ENCODE measurements around the gene ABCA4.

The ABCA4 gene

DNA sequence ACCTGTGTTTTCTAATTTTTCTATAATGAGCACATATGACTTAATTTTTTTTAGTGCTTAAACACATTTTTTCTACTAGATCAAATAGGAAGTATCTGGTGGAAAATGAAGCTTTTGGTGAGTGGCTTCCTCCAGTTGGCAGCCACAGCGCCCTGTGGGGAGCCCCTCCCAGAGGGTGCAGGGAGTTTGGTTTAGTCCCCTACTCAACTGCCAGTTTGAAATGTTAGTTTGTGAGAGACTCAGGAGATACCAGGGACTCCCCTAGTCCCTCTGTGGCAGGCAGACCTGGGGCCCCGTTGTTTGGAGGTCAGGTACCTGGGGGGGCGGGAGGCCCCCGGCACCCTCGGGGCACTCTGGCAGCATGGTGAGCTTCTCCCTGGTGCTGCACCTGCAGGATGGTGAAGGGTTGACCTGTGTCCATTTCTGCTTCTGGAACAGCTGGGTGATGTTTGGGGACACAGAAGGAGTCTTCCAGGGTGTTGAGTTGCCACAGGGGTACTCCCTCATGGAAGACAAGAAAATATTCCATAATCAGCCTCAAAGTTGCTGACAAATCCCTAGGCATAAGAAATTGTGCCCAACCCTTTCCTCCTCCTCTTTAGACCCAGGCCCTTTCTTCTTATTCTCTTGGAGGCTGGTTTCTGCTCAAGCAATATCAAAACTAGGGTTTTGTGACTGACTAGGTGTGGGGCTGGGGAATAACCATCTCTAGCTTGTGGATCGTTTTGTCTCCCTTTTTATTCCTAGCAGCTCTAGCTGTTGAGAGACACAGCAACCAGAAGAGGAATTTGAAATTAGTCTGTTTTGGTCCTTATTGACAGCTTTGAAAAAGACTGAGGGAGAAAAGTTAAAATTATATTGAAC lies 91.6 kb downstream of the ABCA4 start:
- TF ChIP-seq TAF1 (IDR thresholded peaks at IDR 0.05; ENCODE audit: low read depth, low read length) (no peak), POLR2AphosphoS5 (IDR thresholded peaks at IDR 0.05; ENCODE audit: low read depth, low read length) (no peak), PAX5 (IDR thresholded peaks at IDR 0.05; ENCODE audit: insufficient read depth, low read length, severe bottlenecking) (no peak), POU2F2 (IDR thresholded peaks at IDR 0.05; ENCODE audit: low read depth, low read length) (no peak)
- DNase-seq (ENCODE audit: insufficient read length, low spot score), result no peak
- FAIRE-seq, result no peak

DNA sequence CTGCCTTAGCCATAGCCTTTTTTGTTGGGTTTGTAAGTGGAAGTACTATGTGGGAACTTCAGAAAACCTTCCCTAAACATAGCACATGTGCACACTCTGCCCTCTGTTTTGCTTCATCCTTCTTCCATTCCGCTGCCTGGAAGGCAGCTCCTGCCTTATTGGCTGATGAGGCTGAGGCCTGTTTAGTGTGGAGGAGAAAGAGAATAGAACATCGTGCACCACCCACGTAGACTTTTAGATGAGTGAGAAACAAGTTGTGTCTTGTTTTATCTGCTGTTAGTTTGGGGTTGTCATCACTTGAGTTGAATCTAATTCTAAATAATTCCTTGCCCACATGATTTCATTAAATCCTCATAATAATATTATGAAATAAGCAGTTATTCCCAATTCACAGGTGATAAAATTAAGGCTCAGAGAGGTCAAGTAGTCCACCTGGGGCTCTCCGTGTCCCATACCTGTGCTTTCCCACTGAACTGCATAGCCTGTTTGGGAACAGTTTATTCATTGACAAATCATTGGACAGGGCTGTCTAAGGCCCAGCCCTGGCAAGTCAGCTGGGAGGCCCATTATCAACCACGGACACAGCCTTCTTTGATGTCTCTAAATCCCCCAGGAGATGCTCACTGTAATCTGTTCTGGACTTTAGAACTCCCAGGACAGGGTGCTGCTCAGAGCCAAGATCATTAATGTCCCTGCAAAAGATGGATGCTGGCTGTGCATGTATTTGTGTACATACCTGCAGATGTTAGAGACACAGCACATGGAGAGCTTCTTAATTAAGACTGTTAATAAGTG lies 93.0 kb downstream of the ABCA4 start:
- FAIRE-seq (no peak), DNase-seq (ENCODE audit: insufficient read length, low spot score) (no peak)
- no peak for TF ChIP-seq POU2F2 (IDR thresholded peaks at IDR 0.05; ENCODE audit: low read depth, low read length)
- no peak for TF ChIP-seq SPI1 (IDR thresholded peaks at IDR 0.05; ENCODE audit: low read depth, low read length)
- no peak for TF ChIP-seq POLR2A (IDR thresholded peaks at IDR 0.05; ENCODE audit: low read depth, low read length)
- TF ChIP-seq PAX5 (IDR thresholded peaks at IDR 0.05; ENCODE audit: insufficient read depth, low read length, severe bottlenecking), result no peak
- no peak for TF ChIP-seq TAF1 (IDR thresholded peaks at IDR 0.05; ENCODE audit: low read depth, low read length)

DNA sequence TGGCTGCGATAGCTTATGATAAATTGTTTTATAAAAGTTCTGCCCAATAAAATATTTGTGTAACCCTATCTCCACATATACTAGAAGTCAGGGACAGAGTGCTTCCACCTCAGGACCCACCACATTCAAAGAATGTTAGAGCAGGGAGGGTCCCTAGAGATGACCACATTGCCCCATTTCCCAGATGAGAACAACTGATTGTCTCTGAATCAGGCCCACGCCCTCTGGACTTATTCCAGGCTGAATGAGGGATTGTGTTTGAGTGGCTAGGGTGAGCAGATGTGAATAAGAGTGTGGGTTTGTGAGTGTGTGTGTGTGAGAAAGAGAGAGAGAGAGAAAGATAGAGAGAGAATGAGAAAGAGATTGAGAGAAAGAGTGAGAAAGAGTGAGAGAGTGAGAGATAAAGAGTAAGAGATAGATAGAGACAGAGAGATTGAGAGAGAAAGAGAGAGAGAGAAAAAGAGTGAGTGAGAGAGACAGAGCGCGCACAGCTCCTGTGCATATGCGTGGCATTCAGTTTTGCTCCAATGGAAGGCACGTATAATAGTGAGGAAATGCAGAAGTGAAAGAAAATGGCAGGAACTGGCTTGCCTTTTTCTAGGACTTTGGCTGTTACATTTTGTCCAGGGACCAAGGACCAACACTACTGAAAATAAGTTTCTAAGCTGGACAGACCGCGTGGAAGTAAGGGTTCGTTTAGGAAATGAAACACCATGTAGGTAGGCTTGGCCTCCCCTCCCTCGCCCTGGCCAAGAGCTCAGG lies 94.1 kb downstream of the ABCA4 start:
- DNase-seq (ENCODE audit: insufficient read length, low spot score), result no peak
- no peak for FAIRE-seq
- TF ChIP-seq POLR2AphosphoS5 (IDR thresholded peaks at IDR 0.05; ENCODE audit: low read depth, low read length) (no peak), SPI1 (IDR thresholded peaks at IDR 0.05; ENCODE audit: low read depth, low read length) (peak; percentile 56; the same call in 1 of the 2 replicates), POU2F2 (IDR thresholded peaks at IDR 0.05; ENCODE audit: low read depth, low read length) (no peak)

DNA sequence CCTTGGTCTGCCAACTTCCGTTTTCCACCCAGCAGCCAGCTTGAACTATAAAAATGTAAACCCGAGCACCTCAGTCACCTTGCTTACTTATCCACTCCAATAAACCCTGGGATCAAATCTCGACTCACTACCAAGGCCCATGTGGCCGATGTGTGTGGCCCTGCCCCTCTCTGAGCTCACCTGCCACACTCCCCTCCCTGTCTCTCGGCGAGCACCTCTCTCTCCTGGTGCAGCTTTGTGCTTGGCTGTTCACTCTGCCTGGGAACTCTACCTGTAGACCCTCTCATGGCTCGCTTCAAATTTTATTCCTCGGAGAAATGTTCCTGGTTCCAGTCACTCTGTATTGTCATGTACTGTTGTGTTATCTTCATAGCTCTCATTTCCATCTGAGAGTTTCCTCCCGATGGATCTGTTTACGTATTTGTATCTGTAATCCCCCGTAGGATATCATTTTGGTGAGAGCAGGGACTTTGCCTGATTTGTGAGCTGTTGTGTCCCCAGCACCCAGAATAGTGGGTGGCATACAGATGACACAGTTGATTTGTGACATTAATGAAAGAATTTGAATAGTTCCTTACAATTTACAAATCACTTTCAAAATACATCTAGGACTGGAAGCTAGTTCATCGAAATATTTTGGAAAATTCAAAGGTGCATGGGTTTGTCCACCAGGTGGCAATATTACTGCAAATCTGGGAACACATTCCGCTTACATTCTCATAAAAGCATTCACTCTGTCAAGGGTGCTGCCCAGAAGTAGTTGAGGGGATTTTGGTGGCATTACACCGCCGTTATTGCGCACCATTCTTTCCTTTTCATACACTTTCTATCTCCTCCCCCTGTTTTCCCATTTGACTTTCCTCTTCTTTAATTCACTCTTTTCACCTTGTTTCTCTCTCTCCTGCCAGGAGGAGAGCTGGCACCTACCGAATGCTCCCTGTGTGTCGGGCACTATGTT lies 95.3 kb downstream of the ABCA4 start:
- DNase-seq (ENCODE audit: insufficient read length, low spot score), result no peak
- no peak for FAIRE-seq
- TF ChIP-seq PAX5 (IDR thresholded peaks at IDR 0.05; ENCODE audit: insufficient read depth, low read length, severe bottlenecking), result no peak
- no peak for TF ChIP-seq SPI1 (IDR thresholded peaks at IDR 0.05; ENCODE audit: low read depth, low read length)
- no peak for TF ChIP-seq POLR2AphosphoS5 (IDR thresholded peaks at IDR 0.05; ENCODE audit: low read depth, low read length)
- TF ChIP-seq TAF1 (IDR thresholded peaks at IDR 0.05; ENCODE audit: low read depth, low read length), result no peak
- TF ChIP-seq POLR2A (IDR thresholded peaks at IDR 0.05; ENCODE audit: low read depth, low read length), result no peak
- TF ChIP-seq POU2F2 (IDR thresholded peaks at IDR 0.05; ENCODE audit: low read depth, low read length), result no peak

- TF ChIP-seq POLR2A (IDR thresholded peaks at IDR 0.05; ENCODE audit: low read depth, low read length) (no peak), SPI1 (IDR thresholded peaks at IDR 0.05; ENCODE audit: low read depth, low read length) (no peak), PAX5 (IDR thresholded peaks at IDR 0.05; ENCODE audit: insufficient read depth, low read length, severe bottlenecking) (no peak), POU2F2 (IDR thresholded peaks at IDR 0.05; ENCODE audit: low read depth, low read length) (no peak), POLR2AphosphoS5 (IDR thresholded peaks at IDR 0.05; ENCODE audit: low read depth, low read length) (no peak), TAF1 (IDR thresholded peaks at IDR 0.05; ENCODE audit: low read depth, low read length) (no peak)
- FAIRE-seq (no peak), DNase-seq (ENCODE audit: insufficient read length, low spot score) (no peak)
Observed at GRCh38 chr1:94024104-94024792, 96.7 kb downstream of the ABCA4 start.

DNA sequence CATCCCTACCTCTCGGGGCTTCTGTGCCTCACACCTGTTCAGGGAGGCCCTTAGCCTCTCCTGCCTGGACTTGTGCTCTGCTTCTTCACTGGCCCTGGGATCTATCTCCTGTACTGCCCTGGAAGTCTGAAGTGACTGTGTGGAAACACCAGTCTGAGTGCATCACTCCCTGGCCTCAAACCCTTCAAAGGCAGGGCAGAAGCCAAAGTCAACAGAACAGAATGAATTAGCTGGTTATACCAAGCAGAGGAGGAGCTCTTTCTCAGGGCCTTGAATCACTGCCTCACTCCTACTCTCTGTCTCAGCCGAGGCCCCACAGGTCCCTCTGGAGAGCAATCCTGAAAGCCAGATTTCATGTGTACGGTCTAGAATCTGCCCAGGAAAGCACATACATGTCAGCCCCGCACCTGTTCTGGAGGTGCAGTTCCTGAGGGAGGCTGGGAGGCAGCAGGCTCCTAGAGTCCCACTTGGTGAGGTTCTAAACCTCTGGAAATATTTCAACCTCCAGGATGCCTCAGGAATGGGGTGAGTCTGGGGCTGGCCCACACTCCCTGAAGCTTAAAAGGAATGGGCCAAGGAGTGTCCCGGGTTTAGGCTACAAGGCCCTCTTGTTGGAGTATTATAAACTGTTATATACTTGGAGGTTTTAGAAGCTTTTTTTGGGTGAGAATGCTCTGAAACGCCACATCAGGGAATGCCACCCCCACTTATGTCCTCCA lies 98.3 kb downstream of the ABCA4 start:
- DNase-seq (ENCODE audit: insufficient read length, low spot score), result no peak
- TF ChIP-seq POU2F2 (IDR thresholded peaks at IDR 0.05; ENCODE audit: low read depth, low read length) (no peak), POLR2AphosphoS5 (IDR thresholded peaks at IDR 0.05; ENCODE audit: low read depth, low read length) (no peak)
- FAIRE-seq, result no peak

DNA sequence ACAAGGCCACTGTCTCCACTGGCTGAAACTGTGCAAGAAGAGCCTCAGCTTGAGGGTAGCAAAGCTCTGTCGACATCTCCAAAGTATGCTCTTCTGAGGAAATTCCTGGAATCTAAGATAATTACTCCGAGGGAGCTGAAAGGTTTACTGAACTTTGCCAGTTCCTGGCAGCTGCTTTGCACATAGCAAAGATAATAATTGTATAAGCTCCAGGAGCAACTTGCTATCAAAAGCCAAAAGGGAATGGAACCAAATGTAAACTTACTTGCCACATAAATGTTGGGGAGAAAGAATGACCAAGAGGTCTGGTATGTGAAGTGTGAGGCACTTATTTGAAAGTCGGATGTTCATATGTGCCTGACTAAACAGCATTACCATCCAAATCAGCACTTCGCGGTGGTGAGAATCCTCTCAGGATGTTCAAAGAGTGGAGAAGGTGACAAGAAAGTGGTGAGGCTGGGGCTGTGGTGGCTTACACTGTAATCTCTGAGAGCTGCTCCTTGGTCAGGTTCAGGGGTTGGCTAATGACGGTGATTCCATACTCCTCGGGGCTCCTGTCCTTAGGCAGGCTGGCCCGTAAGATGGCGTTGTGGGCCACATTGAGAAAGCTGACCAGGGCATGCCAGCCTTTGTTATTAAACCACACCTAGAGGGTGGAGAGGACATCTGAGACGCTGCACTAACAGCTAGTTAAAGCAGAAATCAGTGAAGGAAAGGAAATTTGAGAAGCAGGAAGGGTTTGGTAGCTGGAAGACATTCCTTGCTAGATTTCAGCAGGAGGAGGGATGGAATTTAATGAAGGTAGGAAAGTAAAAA lies 100.0 kb downstream of the ABCA4 start:
- no peak for FAIRE-seq
- TF ChIP-seq SPI1 (IDR thresholded peaks at IDR 0.05; ENCODE audit: low read depth, low read length), result no peak
- no peak for TF ChIP-seq PAX5 (IDR thresholded peaks at IDR 0.05; ENCODE audit: insufficient read depth, low read length, severe bottlenecking)
- TF ChIP-seq TAF1 (IDR thresholded peaks at IDR 0.05; ENCODE audit: low read depth, low read length), result no peak
- no peak for TF ChIP-seq POLR2A (IDR thresholded peaks at IDR 0.05; ENCODE audit: low read depth, low read length)
- TF ChIP-seq POU2F2 (IDR thresholded peaks at IDR 0.05; ENCODE audit: low read depth, low read length), result no peak
- TF ChIP-seq POLR2AphosphoS5 (IDR thresholded peaks at IDR 0.05; ENCODE audit: low read depth, low read length), result no peak
- no peak for DNase-seq (ENCODE audit: insufficient read length, low spot score)

All from GM12891 (cell line).